Activated CD4-positive, alpha-beta T cell treated with anti-CD3 and anti-CD28 coated beads for 24 hours (primary cell): Measurements from ENCODE around the gene SLC27A2.

Experiments
- DNase-seq, 2 donors: peaks; one replicate each; pipeline ENCODE4 v3.0.0-alpha.2; 2020; ENCODE audit warnings: low read depth in 2 of 2

SLC27A2 gene

GRCh38 chr15:50190723-50191122 is 8.7 kb downstream of the SLC27A2 start:
- no peak for DNase-seq

GRCh38 chr15:50192164-50192563 is 10.2 kb downstream of the SLC27A2 start:
- DNase-seq = no peak

GRCh38 chr15:50192926-50193620 is 11.1 kb downstream of the SLC27A2 start:
- DNase-seq = no peak

GRCh38 chr15:50202003-50202402 is 20.0 kb downstream of the SLC27A2 start:
- no peak for DNase-seq

- no peak for DNase-seq
These were observed 24.0 kb downstream of the SLC27A2 start for GRCh38 chr15:50206020-50206419.

GRCh38 chr15:50209809-50210208 is 27.8 kb downstream of the SLC27A2 start:
- no peak for DNase-seq

- DNase-seq = no peak
These were observed 28.6 kb downstream of the SLC27A2 start for GRCh38 chr15:50210462-50211157.

- DNase-seq = no peak
These were observed 36.3 kb downstream of the SLC27A2 start for GRCh38 chr15:50218291-50218690.

- DNase-seq = no peak
These were observed 36.7 kb downstream of the SLC27A2 start for GRCh38 chr15:50218691-50219090.

- DNase-seq = no peak
These were observed 37.8 kb downstream of the SLC27A2 start for GRCh38 chr15:50219820-50220219.

GRCh38 chr15:50222181-50222580 is 40.2 kb downstream of the SLC27A2 start:
- DNase-seq = no peak

- DNase-seq = no peak
These were observed 42.6 kb downstream of the SLC27A2 start for GRCh38 chr15:50224606-50225005.

- no peak for DNase-seq
These were observed 43.1 kb downstream of the SLC27A2 start for GRCh38 chr15:50225057-50225456.

- no peak for DNase-seq
These were observed 43.9 kb downstream of the SLC27A2 start for GRCh38 chr15:50225938-50226337.

- no peak for DNase-seq
These were observed 45.1 kb downstream of the SLC27A2 start for GRCh38 chr15:50227076-50227475.

- DNase-seq = no peak
These were observed 46.9 kb downstream of the SLC27A2 start for GRCh38 chr15:50228866-50229265.

- DNase-seq = no peak
These were observed 47.3 kb downstream of the SLC27A2 start for GRCh38 chr15:50229336-50229735.

GRCh38 chr15:50231761-50232160 is 49.8 kb downstream of the SLC27A2 start:
- DNase-seq = no peak

GRCh38 chr15:50232791-50233190 is 50.8 kb downstream of the SLC27A2 start:
- DNase-seq = no peak

GRCh38 chr15:50233192-50233736 is 51.3 kb downstream of the SLC27A2 start:
- no peak for DNase-seq

- no peak for DNase-seq
These were observed 52.8 kb downstream of the SLC27A2 start for GRCh38 chr15:50234764-50235163.

- no peak for DNase-seq
These were observed 53.8 kb downstream of the SLC27A2 start for GRCh38 chr15:50235794-50236193.

GRCh38 chr15:50236433-50236832 is 54.4 kb downstream of the SLC27A2 start:
- DNase-seq = no peak
